ENCODE measurements around the gene L3MBTL2.
"Not testable (repeated sequence)": the region's sequence is repeated elsewhere in the genome, so short reads cannot be mapped to it uniquely, and the experiment has no call there.

The L3MBTL2 gene

GRCh38 chr22:41252365-41252764 lies 47.3 kb downstream of the L3MBTL2 start:
- TF ChIP-seq CTCF (IDR thresholded peaks at IDR 0.05; ENCODE audit: insufficient read depth, low read length, poor library complexity, severe bottlenecking) = no peak
- Histone ChIP-seq H3K4me3 (replicated peaks; ENCODE audit: low read depth, low read length) (no peak overlapping the region), H3K36me3 (ENCODE audit: control insufficient read depth, insufficient read depth, low read length) (peaks cover 57% of the 10 kb centered on the region), H3K27me3 (replicated peaks; ENCODE audit: control insufficient read depth, insufficient read depth, low read length) (no peaks in the 10 kb centered on the region)
- no peak for DNase-seq (ENCODE audit: extremely low read depth, insufficient read length)

- DNase-seq (ENCODE audit: extremely low read depth, insufficient read length) = no peak
- no peak overlapping the region for H3K4me3 ChIP-seq (replicated peaks; ENCODE audit: low read depth, low read length)
- H3K27me3 ChIP-seq (replicated peaks; ENCODE audit: control insufficient read depth, insufficient read depth, low read length) = no peaks in the 10 kb centered on the region
- TF ChIP-seq CTCF (IDR thresholded peaks at IDR 0.05; ENCODE audit: insufficient read depth, low read length, poor library complexity, severe bottlenecking) = no peak
- H3K36me3 ChIP-seq (ENCODE audit: control insufficient read depth, insufficient read depth, low read length) = peaks cover 54% of the 10 kb centered on the region
These were observed 49.1 kb downstream of the L3MBTL2 start for GRCh38 chr22:41254230-41254629.

GRCh38 chr22:41256254-41257253 lies 51.4 kb downstream of the L3MBTL2 start:
- DNase-seq (ENCODE audit: extremely low read depth, insufficient read length) = no peak
- H3K4me3 ChIP-seq (replicated peaks; ENCODE audit: low read depth, low read length) = no peak overlapping the region
- peaks cover 45% of the 10 kb centered on the region for H3K36me3 ChIP-seq (ENCODE audit: control insufficient read depth, insufficient read depth, low read length)
- no peaks in the 10 kb centered on the region for H3K27me3 ChIP-seq (replicated peaks; ENCODE audit: control insufficient read depth, insufficient read depth, low read length)
- no peak for TF ChIP-seq CTCF (IDR thresholded peaks at IDR 0.05; ENCODE audit: insufficient read depth, low read length, poor library complexity, severe bottlenecking)

- Histone ChIP-seq H3K27me3 (replicated peaks; ENCODE audit: control insufficient read depth, insufficient read depth, low read length) (no peaks in the 10 kb centered on the region), H3K36me3 (ENCODE audit: control insufficient read depth, insufficient read depth, low read length) (peaks cover 48% of the 10 kb centered on the region), H3K4me3 (replicated peaks; ENCODE audit: low read depth, low read length) (no peak overlapping the region)
- DNase-seq (ENCODE audit: extremely low read depth, insufficient read length) = no peak
- no peak for TF ChIP-seq CTCF (IDR thresholded peaks at IDR 0.05; ENCODE audit: insufficient read depth, low read length, poor library complexity, severe bottlenecking)
These were observed 52.6 kb downstream of the L3MBTL2 start for GRCh38 chr22:41257696-41258095.

GRCh38 chr22:41259756-41260155 lies 54.6 kb downstream of the L3MBTL2 start:
- H3K36me3 ChIP-seq (ENCODE audit: control insufficient read depth, insufficient read depth, low read length) = peaks cover 50% of the 10 kb centered on the region

GRCh38 chr22:41260871-41261270 lies 55.8 kb downstream of the L3MBTL2 start:
- no peak overlapping the region for H3K4me3 ChIP-seq (replicated peaks; ENCODE audit: low read depth, low read length)
- peaks cover 59% of the 10 kb centered on the region for H3K36me3 ChIP-seq (ENCODE audit: control insufficient read depth, insufficient read depth, low read length)
- no peak for DNase-seq (ENCODE audit: extremely low read depth, insufficient read length)
- no peaks in the 10 kb centered on the region for H3K27me3 ChIP-seq (replicated peaks; ENCODE audit: control insufficient read depth, insufficient read depth, low read length)
- no peak for TF ChIP-seq CTCF (IDR thresholded peaks at IDR 0.05; ENCODE audit: insufficient read depth, low read length, poor library complexity, severe bottlenecking)

More at GRCh38 chr22:41259756-41260155, 54.6 kb downstream of the L3MBTL2 start:
- not testable (repeated sequence) for DNase-seq (ENCODE audit: extremely low read depth, insufficient read length); H3K27me3 ChIP-seq (replicated peaks; ENCODE audit: control insufficient read depth, insufficient read depth, low read length); H3K4me3 ChIP-seq (replicated peaks; ENCODE audit: low read depth, low read length)
